Transverse colon (tissue), 4 donors: ENCODE measurements around the gene NGDN.

ENCODE experiments used
- EP300 ChIP-seq: sonication (generic); formaldehyde crosslinking; IDR thresholded peaks from one replicate; pipeline ENCODE4 v1.6.1; 2017; ENCODE audit warnings: antibody characterized with exemption, low read depth
- POLR2A ChIP-seq: fragments of 450-650 bp; IDR thresholded peaks from one replicate; pipeline ENCODE4 v1.6.1; 2016; ENCODE audit warnings: antibody characterized with exemption, mild to moderate bottlenecking, moderate library complexity
- POLR2AphosphoS5 ChIP-seq, 3 donors: sonication (generic); formaldehyde crosslinking; IDR thresholded peaks; one replicate each; pipeline ENCODE4 v1.6.1; 2016; ENCODE audit warnings: antibody characterized with exemption in 3 of 3
- TF ChIP-seq, protein P1 (sequence below), 5 experiments: fragments of 200-600 bp in 3 of 5; fragments of 450-650 bp in 2 of 5; sonication (generic) in 3 of 5; IDR thresholded peaks; 1 replicate in 2 of 5; 2 replicates in 3 of 5; pipeline ENCODE4 v1.5.1; 2016 to 2017; ENCODE audit warnings: antibody characterized with exemption in 5 of 5, inconsistent platforms in 3 of 5, mild to moderate bottlenecking in 2 of 5, moderate library complexity in 1 of 5

- TF ChIP-seq, protein P1, sequence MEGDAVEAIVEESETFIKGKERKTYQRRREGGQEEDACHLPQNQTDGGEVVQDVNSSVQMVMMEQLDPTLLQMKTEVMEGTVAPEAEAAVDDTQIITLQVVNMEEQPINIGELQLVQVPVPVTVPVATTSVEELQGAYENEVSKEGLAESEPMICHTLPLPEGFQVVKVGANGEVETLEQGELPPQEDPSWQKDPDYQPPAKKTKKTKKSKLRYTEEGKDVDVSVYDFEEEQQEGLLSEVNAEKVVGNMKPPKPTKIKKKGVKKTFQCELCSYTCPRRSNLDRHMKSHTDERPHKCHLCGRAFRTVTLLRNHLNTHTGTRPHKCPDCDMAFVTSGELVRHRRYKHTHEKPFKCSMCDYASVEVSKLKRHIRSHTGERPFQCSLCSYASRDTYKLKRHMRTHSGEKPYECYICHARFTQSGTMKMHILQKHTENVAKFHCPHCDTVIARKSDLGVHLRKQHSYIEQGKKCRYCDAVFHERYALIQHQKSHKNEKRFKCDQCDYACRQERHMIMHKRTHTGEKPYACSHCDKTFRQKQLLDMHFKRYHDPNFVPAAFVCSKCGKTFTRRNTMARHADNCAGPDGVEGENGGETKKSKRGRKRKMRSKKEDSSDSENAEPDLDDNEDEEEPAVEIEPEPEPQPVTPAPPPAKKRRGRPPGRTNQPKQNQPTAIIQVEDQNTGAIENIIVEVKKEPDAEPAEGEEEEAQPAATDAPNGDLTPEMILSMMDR (IDR thresholded peaks at IDR 0.05) = no peak
- TF ChIP-seq POLR2AphosphoS5 (IDR thresholded peaks at IDR 0.05) (no peak), POLR2A (no peak), EP300 (no peak)
These were observed 13.3 kb downstream of the NGDN start for GRCh38 chr14:23482823-23483148.
